RWPE1 (cell line): ENCODE measurements around the gene IL6ST.

Source experiments
- CTCF ChIA-PET: fragments of 350-600 bp; sonication (Branson Sonifier 250); formaldehyde crosslinking; extraction: SDS; loops from one replicate; lab custom pipeline; 2021; lab: Yijun Ruan, JAX
- POLR2A ChIA-PET: fragments of 400-600 bp; formaldehyde crosslinking; extraction: SDS; loops from one replicate; lab custom pipeline; 2020; ENCODE audit warnings: antibody characterized with exemption; ENCODE audit not compliant: low non-redundant PET; lab: Yijun Ruan, JAX
- DNase-seq: peaks from one replicate; pipeline ENCODE4 v3.0.0; 2012; ENCODE audit warnings: low spot score
- H3K27ac ChIP-seq: fragments of 450-650 bp; 2 replicates; pipeline ENCODE4 v1.5.1; 2017
- TF ChIP-seq, protein P1 (sequence below): fragments of 450-650 bp; conservative IDR thresholded peaks from 2 replicates; pipeline ENCODE4 v1.5.1; 2017; ENCODE audit warnings: low read depth, mild to moderate bottlenecking

Gene IL6ST

DNA sequence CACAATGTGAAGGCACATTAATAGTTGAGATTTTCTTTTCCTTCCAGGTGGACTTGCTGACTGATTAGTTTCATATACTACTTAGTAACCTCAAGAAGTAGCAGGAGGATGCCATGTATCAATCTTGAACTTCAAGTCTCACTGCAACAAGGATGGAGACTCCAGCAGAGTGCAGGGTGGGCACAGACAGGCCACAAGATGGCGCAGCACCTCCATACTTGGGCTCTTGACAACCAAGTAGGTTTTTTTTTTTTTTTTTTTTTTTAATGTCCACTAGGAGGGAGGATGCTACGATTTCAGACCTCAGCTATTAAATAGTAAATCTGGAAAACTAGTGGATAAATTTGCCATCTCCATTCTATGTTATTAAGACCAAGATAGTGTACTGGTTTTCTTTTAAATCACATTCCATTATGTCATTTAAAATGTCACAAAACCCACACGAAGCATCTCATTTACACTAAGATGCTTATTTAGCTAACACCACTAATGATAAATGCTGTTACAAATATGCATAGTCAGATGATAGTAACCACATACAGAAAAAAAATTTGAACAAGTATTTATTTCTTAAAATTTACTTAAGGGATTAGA, 58.6 kb downstream of the IL6ST start:
- POLR2A ChIA-PET = no interaction called here
- peak; percentile 84 for DNase-seq

DNA sequence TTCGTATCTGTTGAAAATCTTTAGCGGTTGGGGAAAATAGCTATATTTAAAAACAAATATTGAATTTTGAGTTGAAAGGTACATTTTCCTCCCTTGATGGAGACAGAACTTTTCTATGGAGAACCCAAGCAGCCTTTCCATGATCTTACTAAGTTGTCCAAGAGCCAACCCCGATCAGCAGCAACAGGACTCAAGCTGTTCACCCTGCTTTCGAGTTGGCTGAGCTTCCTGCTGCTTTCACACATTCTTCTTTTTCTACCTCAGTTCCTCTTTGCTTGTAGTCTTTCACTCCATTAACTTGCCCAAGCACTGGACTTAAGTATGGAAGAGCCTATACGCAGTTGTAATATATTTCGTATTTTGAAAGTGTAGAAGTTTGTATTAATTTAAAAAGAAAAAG, 59.4 kb downstream of the IL6ST start:
- DNase-seq = no peak

More for the DNA sequence above, 58.6 kb downstream of the IL6ST start:
- CTCF ChIA-PET = interaction anchor here (0.5 to 3.9 kb wide), 35 partner anchors 11 to 1666 kb away, joined by 3 to 47 read pairs (median 3); partner anchors contain the start of gene ANKRD55
- H3K27ac ChIP-seq = no peak overlapping the region
- TF ChIP-seq, protein P1, sequence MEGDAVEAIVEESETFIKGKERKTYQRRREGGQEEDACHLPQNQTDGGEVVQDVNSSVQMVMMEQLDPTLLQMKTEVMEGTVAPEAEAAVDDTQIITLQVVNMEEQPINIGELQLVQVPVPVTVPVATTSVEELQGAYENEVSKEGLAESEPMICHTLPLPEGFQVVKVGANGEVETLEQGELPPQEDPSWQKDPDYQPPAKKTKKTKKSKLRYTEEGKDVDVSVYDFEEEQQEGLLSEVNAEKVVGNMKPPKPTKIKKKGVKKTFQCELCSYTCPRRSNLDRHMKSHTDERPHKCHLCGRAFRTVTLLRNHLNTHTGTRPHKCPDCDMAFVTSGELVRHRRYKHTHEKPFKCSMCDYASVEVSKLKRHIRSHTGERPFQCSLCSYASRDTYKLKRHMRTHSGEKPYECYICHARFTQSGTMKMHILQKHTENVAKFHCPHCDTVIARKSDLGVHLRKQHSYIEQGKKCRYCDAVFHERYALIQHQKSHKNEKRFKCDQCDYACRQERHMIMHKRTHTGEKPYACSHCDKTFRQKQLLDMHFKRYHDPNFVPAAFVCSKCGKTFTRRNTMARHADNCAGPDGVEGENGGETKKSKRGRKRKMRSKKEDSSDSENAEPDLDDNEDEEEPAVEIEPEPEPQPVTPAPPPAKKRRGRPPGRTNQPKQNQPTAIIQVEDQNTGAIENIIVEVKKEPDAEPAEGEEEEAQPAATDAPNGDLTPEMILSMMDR = peak; percentile 98

DNA sequence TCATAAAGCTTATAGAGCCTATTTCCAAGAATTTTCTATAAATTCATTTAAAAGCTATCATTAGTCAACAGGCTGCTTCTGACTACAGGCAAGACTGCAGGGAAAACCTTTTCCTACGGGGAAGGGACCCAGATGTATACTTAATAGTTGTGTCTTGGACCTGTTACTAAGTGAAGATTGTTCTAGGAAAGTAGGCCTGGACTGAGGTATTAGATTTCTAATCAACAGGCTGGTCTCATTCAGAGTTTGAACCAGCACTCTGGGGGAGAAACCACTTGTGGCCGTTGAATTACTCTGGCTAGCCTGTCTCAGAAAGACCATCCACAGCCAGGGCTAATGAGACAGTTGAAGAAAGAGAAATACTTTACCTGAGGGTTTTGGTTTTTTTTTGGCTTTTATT, 60.0 kb downstream of the IL6ST start:
- POLR2A ChIA-PET = interaction anchor here (0.7 kb wide), 1 partner anchor 1084 kb away, joined by 3 read pairs; no protein-coding TSS in a partner anchor
- CTCF ChIA-PET = interaction anchor here (0.6 to 3.9 kb wide), 6 partner anchors 21 to 725 kb away, joined by 3 to 47 read pairs (median 5); no protein-coding TSS in a partner anchor
- TF ChIP-seq, protein P1 = no peak
- no peak for DNase-seq
- H3K27ac ChIP-seq = no peak overlapping the region

More for the DNA sequence above, 59.4 kb downstream of the IL6ST start:
- TF ChIP-seq, protein P1 = no peak
- H3K27ac ChIP-seq = no peak overlapping the region
- POLR2A ChIA-PET = no interaction called here
- CTCF ChIA-PET = interaction anchor here (0.6 to 3.9 kb wide), 10 partner anchors 12 to 902 kb away, joined by 3 to 47 read pairs (median 4); no protein-coding TSS in a partner anchor

DNA sequence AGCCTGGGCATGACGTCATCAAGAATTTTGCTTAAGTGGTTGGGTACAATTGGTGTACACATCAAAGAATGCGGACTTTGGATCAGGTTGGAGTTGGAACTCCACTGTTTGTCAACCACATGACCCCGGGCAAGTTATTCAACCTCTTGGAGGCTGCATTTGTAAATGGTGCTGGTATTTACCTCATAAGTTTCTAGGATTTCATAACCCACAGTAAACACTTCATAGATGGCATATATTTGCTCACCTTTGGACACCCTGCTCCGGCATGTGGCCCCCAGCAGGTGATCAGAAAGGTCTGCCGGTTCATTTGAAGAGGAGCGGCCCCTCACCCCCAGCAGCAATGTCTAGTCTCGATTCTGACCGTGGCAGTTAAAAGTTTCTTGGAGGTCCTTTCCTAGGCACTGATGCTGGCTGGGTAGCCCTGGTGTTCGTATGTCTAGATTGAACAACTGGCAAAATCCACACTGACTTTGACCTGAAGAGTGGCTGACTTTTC, 60.6 kb downstream of the IL6ST start:
- TF ChIP-seq, protein P1 = no peak
- ChIA-PET POLR2A (interaction anchor here (0.7 kb wide), 1 partner anchor 1084 kb away, joined by 3 read pairs; no protein-coding TSS in a partner anchor), CTCF (interaction anchor here (0.6 kb wide), 1 partner anchor 329 kb away, joined by 4 read pairs; no protein-coding TSS in a partner anchor)
- no peak overlapping the region for H3K27ac ChIP-seq
- DNase-seq = no peak

DNA sequence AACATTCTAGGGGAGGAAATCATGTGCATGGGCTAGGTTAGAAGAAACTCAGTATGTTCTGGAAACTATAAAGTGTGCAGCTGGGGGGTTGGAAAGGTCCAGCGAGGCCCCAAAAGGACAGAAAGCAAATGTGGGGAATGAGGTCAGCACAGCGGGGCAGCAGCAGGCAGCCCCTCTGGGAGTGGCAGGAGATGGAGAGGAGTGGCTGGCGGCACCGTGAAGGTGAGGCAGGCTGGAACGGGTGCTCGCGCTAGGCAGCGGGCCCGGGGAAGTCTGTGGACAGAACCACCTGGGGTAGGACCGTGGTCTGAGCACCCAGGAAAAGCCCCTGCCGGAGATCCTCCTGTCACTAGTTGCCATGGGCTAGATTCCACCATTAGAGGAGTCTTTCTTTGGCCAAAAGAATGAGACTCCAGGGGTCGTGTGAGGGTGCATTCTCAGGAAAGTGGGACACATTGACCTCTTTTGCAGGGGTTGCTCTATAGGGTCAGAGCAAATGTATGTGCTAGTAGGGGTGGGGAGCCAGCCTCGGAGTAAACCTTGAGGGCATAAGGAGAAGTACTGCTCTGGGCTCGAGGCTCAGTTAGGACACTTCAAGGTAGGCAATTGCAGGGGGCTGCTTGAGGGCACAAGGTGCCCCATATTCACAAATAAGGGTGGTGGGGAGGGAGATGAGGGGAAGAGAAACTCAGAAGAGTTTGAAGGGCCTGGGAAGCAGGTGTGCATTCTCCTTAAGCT, 61.2 kb downstream of the IL6ST start:
- TF ChIP-seq, protein P1 = no peak
- ChIA-PET CTCF (no interaction called here), POLR2A (no interaction called here)
- no peak overlapping the region for H3K27ac ChIP-seq
- no peak for DNase-seq

DNA sequence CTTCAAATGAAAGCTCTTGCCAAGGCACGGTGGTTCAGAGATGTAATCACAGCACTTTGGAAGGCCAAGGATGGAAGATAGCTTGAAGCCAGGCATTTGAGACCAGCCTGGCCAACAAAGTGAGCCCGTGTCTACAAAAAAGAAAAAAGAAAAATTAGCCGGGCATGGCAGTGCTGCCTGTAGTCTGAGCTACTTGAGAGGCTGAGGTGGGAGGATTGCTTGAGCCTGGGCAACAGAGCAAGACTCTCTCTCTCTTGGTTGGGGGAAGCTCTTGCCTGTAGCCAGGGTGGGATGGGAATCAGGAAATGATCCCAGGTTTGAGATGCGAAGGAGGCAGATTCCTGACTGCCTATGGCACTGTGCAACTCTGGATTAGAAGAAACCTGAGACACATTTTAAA, 62.1 kb downstream of the IL6ST start:
- TF ChIP-seq, protein P1 = no peak
- no peak overlapping the region for H3K27ac ChIP-seq
- no peak for DNase-seq
- POLR2A ChIA-PET = no interaction called here
- CTCF ChIA-PET = interaction anchor here (0.7 kb wide), 1 partner anchor 241 kb away, joined by 3 read pairs; no protein-coding TSS in a partner anchor
